Keratinocyte (primary cell): ENCODE results near the gene SLC2A9.

Source experiments
- EZH2 ChIP-seq: IDR thresholded peaks from one replicate; pipeline ENCODE4 v1.6.1; 2012; ENCODE audit warnings: inconsistent platforms, mild to moderate bottlenecking, low read length, moderate library complexity
- TF ChIP-seq, protein P1 (sequence below), 3 experiments: IDR thresholded peaks in 1 of 3; conservative IDR thresholded peaks in 1 of 3; optimal IDR thresholded peaks in 1 of 3; 2 replicates in 2 of 3; 3 replicates in 1 of 3; pipeline versions ENCODE3 to v1.5.1; 2011; ENCODE audit warnings: low read length in 3 of 3, mild to moderate bottlenecking in 3 of 3, moderate library complexity in 2 of 3, control low read depth in 1 of 3, inconsistent platforms in 1 of 3; ENCODE audit not compliant: insufficient read depth in 2 of 3; ENCODE audit errors: extremely low read depth in 1 of 3

- TF ChIP-seq, protein P1, sequence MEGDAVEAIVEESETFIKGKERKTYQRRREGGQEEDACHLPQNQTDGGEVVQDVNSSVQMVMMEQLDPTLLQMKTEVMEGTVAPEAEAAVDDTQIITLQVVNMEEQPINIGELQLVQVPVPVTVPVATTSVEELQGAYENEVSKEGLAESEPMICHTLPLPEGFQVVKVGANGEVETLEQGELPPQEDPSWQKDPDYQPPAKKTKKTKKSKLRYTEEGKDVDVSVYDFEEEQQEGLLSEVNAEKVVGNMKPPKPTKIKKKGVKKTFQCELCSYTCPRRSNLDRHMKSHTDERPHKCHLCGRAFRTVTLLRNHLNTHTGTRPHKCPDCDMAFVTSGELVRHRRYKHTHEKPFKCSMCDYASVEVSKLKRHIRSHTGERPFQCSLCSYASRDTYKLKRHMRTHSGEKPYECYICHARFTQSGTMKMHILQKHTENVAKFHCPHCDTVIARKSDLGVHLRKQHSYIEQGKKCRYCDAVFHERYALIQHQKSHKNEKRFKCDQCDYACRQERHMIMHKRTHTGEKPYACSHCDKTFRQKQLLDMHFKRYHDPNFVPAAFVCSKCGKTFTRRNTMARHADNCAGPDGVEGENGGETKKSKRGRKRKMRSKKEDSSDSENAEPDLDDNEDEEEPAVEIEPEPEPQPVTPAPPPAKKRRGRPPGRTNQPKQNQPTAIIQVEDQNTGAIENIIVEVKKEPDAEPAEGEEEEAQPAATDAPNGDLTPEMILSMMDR (optimal IDR thresholded peaks at IDR 0.05 in 1 of 3, IDR thresholded peaks at IDR 0.05 in 1 of 3, conservative IDR thresholded peaks at IDR 0.05 in 1 of 3; ENCODE audit: extremely low read depth in 1 of 3, insufficient read depth in 2 of 3, low read length in 3 of 3): no peak
- TF ChIP-seq EZH2: no peak
These were observed 81.3 kb downstream of the SLC2A9 start for GRCh38 chr4:9940041-9940440.
